Measurements from ENCODE around the gene ERAL1. TPM values are rescaled to one million over a fixed set of nuclear protein-coding genes. Genes with fewer than 3 reads are reported as not detected.

Gene ERAL1
- total and polyA plus RNA-seq, 2 donors (not counting 1 experiment from before 2014, with no cell fraction given), result 25.4 to 39.0 TPM

DNA sequence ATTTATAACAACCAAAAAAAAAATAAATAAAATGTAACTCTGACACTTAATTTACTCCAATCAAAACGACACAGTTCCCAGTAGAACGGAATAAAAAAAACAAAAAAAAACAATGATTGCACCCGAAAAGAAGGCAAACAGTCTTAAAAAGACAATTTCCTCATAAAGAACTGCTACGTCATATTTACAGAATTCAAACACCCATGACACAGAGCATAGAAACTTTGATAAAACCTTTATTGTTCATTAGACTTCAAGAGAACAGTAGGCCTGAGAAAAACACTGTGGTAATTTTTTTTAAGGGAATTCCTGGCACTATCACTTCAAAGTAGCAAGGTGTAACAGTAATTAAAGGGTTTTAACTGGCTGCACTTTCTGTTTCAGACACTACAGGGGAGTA, 38.3 kb upstream of the ERAL1 start:
- no peaks in the 10 kb centered on the region for H4K20me1 ChIP-seq (ENCODE audit: control insufficient read depth, extremely low read depth, insufficient read depth, low read length)
- no peak for DNase-seq (ENCODE audit: low read depth in 2 of 2)
- no peak overlapping the region for H3K4me3 ChIP-seq (replicated peaks in 1 of 4; ENCODE audit: control extremely low read depth in 1 of 4, insufficient read depth in 1 of 4, low read depth in 3 of 4, low read length in 4 of 4)
- no peaks in the 10 kb centered on the region for H3K4me1 ChIP-seq (ENCODE audit: control insufficient read depth, extremely low read depth, insufficient read depth, low read length)
- H3K27ac ChIP-seq (ENCODE audit: insufficient read depth, low read length), result no peak overlapping the region
- TF ChIP-seq EZH2 (IDR thresholded peaks at IDR 0.05; ENCODE audit: low read length, missing control alignments), result no peak
- TF ChIP-seq, protein P1, sequence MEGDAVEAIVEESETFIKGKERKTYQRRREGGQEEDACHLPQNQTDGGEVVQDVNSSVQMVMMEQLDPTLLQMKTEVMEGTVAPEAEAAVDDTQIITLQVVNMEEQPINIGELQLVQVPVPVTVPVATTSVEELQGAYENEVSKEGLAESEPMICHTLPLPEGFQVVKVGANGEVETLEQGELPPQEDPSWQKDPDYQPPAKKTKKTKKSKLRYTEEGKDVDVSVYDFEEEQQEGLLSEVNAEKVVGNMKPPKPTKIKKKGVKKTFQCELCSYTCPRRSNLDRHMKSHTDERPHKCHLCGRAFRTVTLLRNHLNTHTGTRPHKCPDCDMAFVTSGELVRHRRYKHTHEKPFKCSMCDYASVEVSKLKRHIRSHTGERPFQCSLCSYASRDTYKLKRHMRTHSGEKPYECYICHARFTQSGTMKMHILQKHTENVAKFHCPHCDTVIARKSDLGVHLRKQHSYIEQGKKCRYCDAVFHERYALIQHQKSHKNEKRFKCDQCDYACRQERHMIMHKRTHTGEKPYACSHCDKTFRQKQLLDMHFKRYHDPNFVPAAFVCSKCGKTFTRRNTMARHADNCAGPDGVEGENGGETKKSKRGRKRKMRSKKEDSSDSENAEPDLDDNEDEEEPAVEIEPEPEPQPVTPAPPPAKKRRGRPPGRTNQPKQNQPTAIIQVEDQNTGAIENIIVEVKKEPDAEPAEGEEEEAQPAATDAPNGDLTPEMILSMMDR (conservative IDR thresholded peaks at IDR 0.05 in 1 of 2, IDR thresholded peaks at IDR 0.05 in 1 of 2; ENCODE audit: low read depth in 1 of 2, low read length in 2 of 2), result no peak
- peaks cover 10% of the 10 kb centered on the region for H3K79me2 ChIP-seq (ENCODE audit: control insufficient read depth, insufficient read depth, low read length)
- no peak overlapping the region for H3K9ac ChIP-seq (ENCODE audit: insufficient read depth, low read length)
- no peak overlapping the region for H2AFZ ChIP-seq (ENCODE audit: low read length)
- H3K27me3 ChIP-seq (ENCODE audit: control insufficient read depth, insufficient read depth, low read length), result no peaks in the 10 kb centered on the region
- no peak overlapping the region for H3K4me2 ChIP-seq (ENCODE audit: extremely low read depth, insufficient read depth, low read length)
- no peaks in the 10 kb centered on the region for H3K36me3 ChIP-seq (ENCODE audit: control insufficient read depth, insufficient read depth, low read length)
- H3K9me3 ChIP-seq (ENCODE audit: control insufficient read depth, insufficient read depth, low read depth, low read length), result no peaks in the 10 kb centered on the region

DNA sequence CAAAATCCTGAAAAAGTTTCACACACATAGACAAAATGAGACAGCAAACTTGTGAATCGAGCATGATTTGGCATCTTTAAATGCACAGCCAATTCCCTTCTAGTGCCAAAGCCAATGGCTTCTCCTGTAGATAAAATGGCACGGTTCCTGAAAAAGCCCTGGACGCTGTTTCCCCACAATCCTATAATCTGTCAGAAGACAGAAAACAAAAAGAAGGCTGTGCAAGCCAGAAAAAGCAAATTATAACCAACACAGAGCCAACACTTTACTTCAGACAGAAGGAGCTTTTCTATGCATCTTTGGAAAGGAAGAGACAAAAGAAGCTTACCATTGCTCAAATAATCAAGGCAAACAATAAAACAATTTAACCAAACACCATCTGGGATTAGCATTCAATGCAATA, 36.0 kb upstream of the ERAL1 start:
- TF ChIP-seq, protein P1 (conservative IDR thresholded peaks at IDR 0.05 in 1 of 2, IDR thresholded peaks at IDR 0.05 in 1 of 2; ENCODE audit: low read depth in 1 of 2, low read length in 2 of 2), result no peak
- TF ChIP-seq EZH2 (IDR thresholded peaks at IDR 0.05; ENCODE audit: low read length, missing control alignments), result no peak

DNA sequence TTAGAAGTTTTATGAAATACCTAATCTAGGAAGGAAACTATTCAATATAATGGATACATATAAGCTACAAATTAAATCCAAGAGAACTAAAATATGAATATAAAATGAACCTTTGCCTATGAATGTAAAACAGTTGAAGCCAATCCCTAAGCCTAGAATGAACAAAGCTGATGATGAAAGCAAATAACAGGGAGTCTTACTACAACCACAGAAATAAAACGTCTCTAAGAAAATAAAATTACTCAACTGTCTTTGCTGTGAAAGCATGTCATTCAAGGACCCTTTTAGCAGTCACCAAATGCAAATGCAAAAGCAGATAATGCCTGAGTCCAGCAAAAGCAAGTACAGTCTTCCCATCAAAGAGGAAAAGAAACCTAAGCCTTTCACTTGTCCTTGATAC, 35.2 kb upstream of the ERAL1 start:
- Histone ChIP-seq H3K79me2 (ENCODE audit: control insufficient read depth, insufficient read depth, low read length) (peaks cover 2% of the 10 kb centered on the region), H3K4me2 (ENCODE audit: extremely low read depth, insufficient read depth, low read length) (no peak overlapping the region)
- no peak for DNase-seq (ENCODE audit: low read depth in 2 of 2)

More for the DNA sequence above, 36.0 kb upstream of the ERAL1 start:
- Histone ChIP-seq H2AFZ (ENCODE audit: low read length) (no peak overlapping the region), H4K20me1 (ENCODE audit: control insufficient read depth, extremely low read depth, insufficient read depth, low read length) (no peaks in the 10 kb centered on the region), H3K4me3 (replicated peaks in 1 of 4; ENCODE audit: control extremely low read depth in 1 of 4, insufficient read depth in 1 of 4, low read depth in 3 of 4, low read length in 4 of 4) (no peak overlapping the region), H3K27me3 (ENCODE audit: control insufficient read depth, insufficient read depth, low read length) (no peaks in the 10 kb centered on the region), H3K79me2 (ENCODE audit: control insufficient read depth, insufficient read depth, low read length) (peaks cover 3% of the 10 kb centered on the region), H3K9me3 (ENCODE audit: control insufficient read depth, insufficient read depth, low read depth, low read length) (no peaks in the 10 kb centered on the region), H3K4me2 (ENCODE audit: extremely low read depth, insufficient read depth, low read length) (no peak overlapping the region), H3K27ac (ENCODE audit: insufficient read depth, low read length) (no peak overlapping the region), H3K9ac (ENCODE audit: insufficient read depth, low read length) (no peak overlapping the region), H3K36me3 (ENCODE audit: control insufficient read depth, insufficient read depth, low read length) (no peaks in the 10 kb centered on the region), H3K4me1 (ENCODE audit: control insufficient read depth, extremely low read depth, insufficient read depth, low read length) (no peaks in the 10 kb centered on the region)
- no peak for DNase-seq (ENCODE audit: low read depth in 2 of 2)

More for the DNA sequence above, 35.2 kb upstream of the ERAL1 start:
- Histone ChIP-seq H3K4me1 (ENCODE audit: control insufficient read depth, extremely low read depth, insufficient read depth, low read length) (no peaks in the 10 kb centered on the region), H3K4me3 (replicated peaks in 1 of 4; ENCODE audit: control extremely low read depth in 1 of 4, insufficient read depth in 1 of 4, low read depth in 3 of 4, low read length in 4 of 4) (no peak overlapping the region), H3K36me3 (ENCODE audit: control insufficient read depth, insufficient read depth, low read length) (no peaks in the 10 kb centered on the region), H3K27me3 (ENCODE audit: control insufficient read depth, insufficient read depth, low read length) (no peaks in the 10 kb centered on the region), H2AFZ (ENCODE audit: low read length) (no peak overlapping the region), H3K9ac (ENCODE audit: insufficient read depth, low read length) (no peak overlapping the region), H3K9me3 (ENCODE audit: control insufficient read depth, insufficient read depth, low read depth, low read length) (no peaks in the 10 kb centered on the region), H4K20me1 (ENCODE audit: control insufficient read depth, extremely low read depth, insufficient read depth, low read length) (no peaks in the 10 kb centered on the region), H3K27ac (ENCODE audit: insufficient read depth, low read length) (no peak overlapping the region)
- no peak for TF ChIP-seq EZH2 (IDR thresholded peaks at IDR 0.05; ENCODE audit: low read length, missing control alignments)
- TF ChIP-seq, protein P1 (conservative IDR thresholded peaks at IDR 0.05 in 1 of 2, IDR thresholded peaks at IDR 0.05 in 1 of 2; ENCODE audit: low read depth in 1 of 2, low read length in 2 of 2), result no peak

Data from fibroblast of lung (primary cell).